ENCODE measurements around the gene BMP4.

The BMP4 gene

GRCh38 chr14:53979747-53980642 is 23.4 kb upstream of the BMP4 start:
- Mint-ChIP-seq H3K36me3 (ENCODE audit: insufficient read depth) (no peaks in the 10 kb centered on the region), H3K27ac (ENCODE audit: low read depth) (no peak overlapping the region), H3K4me3 (no peak overlapping the region), H3K9me3 (peaks cover 5% of the 10 kb centered on the region), H3K27me3 (no peaks in the 10 kb centered on the region), H3K4me1 (no peaks in the 10 kb centered on the region)
- ATAC-seq (replicated peaks; ENCODE audit: extremely low read depth, poor library complexity, severe bottlenecking) (no peak), DNase-seq (ENCODE audit: low spot score in 2 of 2) (no peak)

DNA sequence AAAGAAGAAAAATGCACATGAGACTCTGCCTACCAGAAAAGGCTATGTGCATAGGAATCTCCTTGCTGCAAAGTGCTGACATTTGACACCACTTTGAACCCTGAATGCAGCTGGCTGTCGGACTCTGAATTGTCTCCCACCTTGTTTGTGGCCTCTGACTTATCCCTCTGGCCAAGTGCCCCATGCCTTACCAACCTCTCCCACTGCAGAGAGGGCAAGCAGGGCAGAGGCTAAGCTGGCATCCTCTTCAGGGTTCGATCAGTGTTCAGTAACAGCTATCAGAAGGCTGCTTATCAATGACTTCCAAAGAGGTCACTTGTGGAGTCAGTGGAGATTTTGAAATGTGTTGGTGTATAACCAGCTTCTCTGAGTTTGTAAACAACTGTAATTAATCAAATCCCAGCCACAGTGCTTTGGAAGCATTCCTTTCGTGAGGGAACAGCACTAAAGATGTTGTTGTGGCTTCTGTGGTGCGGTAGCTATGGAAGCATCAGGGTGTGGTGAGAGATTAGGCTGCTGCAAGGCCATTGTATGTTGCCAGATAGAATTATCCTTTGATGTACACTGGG is 22.6 kb upstream of the BMP4 start:
- no peaks in the 10 kb centered on the region for H3K4me1 Mint-ChIP-seq
- no peak overlapping the region for H3K27ac Mint-ChIP-seq (ENCODE audit: low read depth)
- H3K36me3 Mint-ChIP-seq (ENCODE audit: insufficient read depth), result no peaks in the 10 kb centered on the region
- H3K4me3 Mint-ChIP-seq, result no peak overlapping the region
- H3K27me3 Mint-ChIP-seq, result no peaks in the 10 kb centered on the region
- H3K9me3 Mint-ChIP-seq, result no peaks in the 10 kb centered on the region
- no peak for DNase-seq (ENCODE audit: low spot score in 2 of 2)
- ATAC-seq (replicated peaks; ENCODE audit: extremely low read depth, poor library complexity, severe bottlenecking), result no peak

GRCh38 chr14:53978194-53978593 is 21.6 kb upstream of the BMP4 start:
- Mint-ChIP-seq H3K9me3 (no peaks in the 10 kb centered on the region), H3K4me3 (no peak overlapping the region), H3K27me3 (no peaks in the 10 kb centered on the region), H3K36me3 (ENCODE audit: insufficient read depth) (no peaks in the 10 kb centered on the region), H3K27ac (ENCODE audit: low read depth) (no peak overlapping the region), H3K4me1 (no peaks in the 10 kb centered on the region)
- no peak for ATAC-seq (replicated peaks; ENCODE audit: extremely low read depth, poor library complexity, severe bottlenecking)
- no peak for DNase-seq (ENCODE audit: low spot score in 2 of 2)

DNA sequence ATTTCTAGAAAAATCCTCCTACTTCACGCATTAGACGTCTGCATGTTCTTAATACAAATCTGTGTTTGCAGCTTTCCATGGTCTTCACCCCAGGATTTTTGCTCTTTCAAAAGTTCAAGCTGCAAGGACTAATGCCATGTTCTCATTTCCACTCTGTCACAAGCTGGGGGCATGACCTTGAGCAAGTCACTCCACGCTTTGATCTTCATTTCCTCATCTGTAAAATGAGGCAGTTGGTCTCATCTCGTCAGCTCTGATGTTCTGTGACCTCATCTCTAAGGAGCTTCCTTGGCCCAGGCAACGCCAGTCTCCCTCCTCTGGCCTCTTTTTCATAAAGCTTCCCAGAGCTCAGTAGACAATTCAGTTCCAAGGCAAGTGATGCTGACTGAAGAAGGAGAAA is 18.8 kb upstream of the BMP4 start:
- Mint-ChIP-seq H3K4me1 (no peaks in the 10 kb centered on the region), H3K27ac (ENCODE audit: low read depth) (no peak overlapping the region), H3K4me3 (no peak overlapping the region), H3K36me3 (ENCODE audit: insufficient read depth) (no peaks in the 10 kb centered on the region), H3K27me3 (no peaks in the 10 kb centered on the region), H3K9me3 (peaks cover 5% of the 10 kb centered on the region)
- DNase-seq (ENCODE audit: low spot score in 2 of 2) (no peak), ATAC-seq (replicated peaks; ENCODE audit: extremely low read depth, poor library complexity, severe bottlenecking) (no peak)

DNA sequence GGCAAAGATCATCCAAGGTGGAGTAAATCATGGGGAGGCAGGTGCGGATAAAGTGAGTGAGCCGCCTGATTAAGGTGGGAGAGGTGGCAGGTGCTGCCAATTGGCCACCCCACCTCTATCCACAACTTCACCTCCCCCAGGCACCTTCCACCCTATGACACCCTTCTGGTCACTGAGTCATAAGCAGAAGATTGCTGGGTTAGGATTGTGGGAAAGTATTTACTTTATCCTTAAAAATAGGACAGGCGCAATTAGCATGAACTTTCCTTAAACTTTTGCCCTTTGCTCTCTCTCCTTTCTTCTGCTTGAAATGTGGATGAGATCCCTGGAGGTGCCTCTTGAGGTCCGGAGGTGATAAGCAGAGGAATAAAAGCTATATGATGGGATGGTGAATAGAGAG is 14.9 kb upstream of the BMP4 start:
- H3K36me3 Mint-ChIP-seq (ENCODE audit: insufficient read depth), result no peaks in the 10 kb centered on the region
- no peak overlapping the region for H3K4me3 Mint-ChIP-seq
- DNase-seq (ENCODE audit: low spot score in 2 of 2), result no peak

GRCh38 chr14:53969326-53969725 is 12.7 kb upstream of the BMP4 start:
- H3K4me1 Mint-ChIP-seq, result no peaks in the 10 kb centered on the region
- ATAC-seq (replicated peaks; ENCODE audit: extremely low read depth, poor library complexity, severe bottlenecking) (no peak), DNase-seq (ENCODE audit: low spot score in 2 of 2) (no peak)
- no peaks in the 10 kb centered on the region for H3K36me3 Mint-ChIP-seq (ENCODE audit: insufficient read depth)
- H3K9me3 Mint-ChIP-seq, result peaks cover 5% of the 10 kb centered on the region
- H3K27me3 Mint-ChIP-seq, result no peaks in the 10 kb centered on the region
- H3K4me3 Mint-ChIP-seq, result no peak overlapping the region
- no peak overlapping the region for H3K27ac Mint-ChIP-seq (ENCODE audit: low read depth)

More for the DNA sequence above, 14.9 kb upstream of the BMP4 start:
- no peaks in the 10 kb centered on the region for H3K27me3 Mint-ChIP-seq
- no peaks in the 10 kb centered on the region for H3K4me1 Mint-ChIP-seq
- no peak for ATAC-seq (replicated peaks; ENCODE audit: extremely low read depth, poor library complexity, severe bottlenecking)
- H3K27ac Mint-ChIP-seq (ENCODE audit: low read depth), result no peak overlapping the region
- H3K9me3 Mint-ChIP-seq, result peaks cover 5% of the 10 kb centered on the region

GRCh38 chr14:53968726-53969125 is 12.1 kb upstream of the BMP4 start:
- DNase-seq (ENCODE audit: low spot score in 2 of 2) (no peak), ATAC-seq (replicated peaks; ENCODE audit: extremely low read depth, poor library complexity, severe bottlenecking) (no peak)
- H3K36me3 Mint-ChIP-seq (ENCODE audit: insufficient read depth), result no peaks in the 10 kb centered on the region
- no peak overlapping the region for H3K27ac Mint-ChIP-seq (ENCODE audit: low read depth)
- H3K9me3 Mint-ChIP-seq, result peaks cover 5% of the 10 kb centered on the region
- no peaks in the 10 kb centered on the region for H3K4me1 Mint-ChIP-seq
- no peak overlapping the region for H3K4me3 Mint-ChIP-seq
- peaks cover 3% of the 10 kb centered on the region for H3K27me3 Mint-ChIP-seq

DNA sequence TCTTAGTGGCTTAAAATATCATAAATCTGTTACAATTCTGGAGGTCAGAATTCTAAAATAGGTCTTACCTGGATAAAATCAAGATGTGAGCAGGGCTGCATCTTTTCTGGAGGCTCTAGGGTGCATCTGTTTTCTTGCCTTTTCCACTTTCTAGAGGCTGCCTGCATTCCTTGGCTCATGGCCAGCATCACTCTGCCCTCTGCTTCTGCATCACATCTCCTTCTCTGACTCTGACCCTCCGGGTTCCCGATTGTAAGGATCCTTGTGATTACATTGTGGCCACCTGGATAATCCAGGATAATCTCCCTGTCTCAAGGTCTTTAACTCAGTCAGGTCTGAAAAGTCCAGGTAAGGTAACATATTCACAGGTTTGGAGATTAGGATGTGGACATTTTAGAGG is 11.0 kb upstream of the BMP4 start:
- no peak overlapping the region for H3K27ac Mint-ChIP-seq (ENCODE audit: low read depth)
- DNase-seq (ENCODE audit: low spot score in 2 of 2) (no peak), ATAC-seq (replicated peaks; ENCODE audit: extremely low read depth, poor library complexity, severe bottlenecking) (no peak)
- H3K9me3 Mint-ChIP-seq, result peaks cover 4% of the 10 kb centered on the region
- H3K27me3 Mint-ChIP-seq, result peaks cover 15% of the 10 kb centered on the region
- no peaks in the 10 kb centered on the region for H3K4me1 Mint-ChIP-seq
- H3K4me3 Mint-ChIP-seq, result no peak overlapping the region
- no peaks in the 10 kb centered on the region for H3K36me3 Mint-ChIP-seq (ENCODE audit: insufficient read depth)

GRCh38 chr14:53964249-53964648 is 7.6 kb upstream of the BMP4 start:
- Mint-ChIP-seq H3K27ac (ENCODE audit: low read depth) (no peak overlapping the region), H3K27me3 (peaks cover 20% of the 10 kb centered on the region), H3K4me1 (no peaks in the 10 kb centered on the region), H3K4me3 (no peak overlapping the region), H3K9me3 (no peaks in the 10 kb centered on the region), H3K36me3 (ENCODE audit: insufficient read depth) (no peaks in the 10 kb centered on the region)
- no peak for ATAC-seq (replicated peaks; ENCODE audit: extremely low read depth, poor library complexity, severe bottlenecking)
- DNase-seq (ENCODE audit: low spot score in 2 of 2), result no peak

GRCh38 chr14:53963320-53964227 is 6.9 kb upstream of the BMP4 start:
- no peaks in the 10 kb centered on the region for H3K36me3 Mint-ChIP-seq (ENCODE audit: insufficient read depth)
- H3K27me3 Mint-ChIP-seq, result peaks cover 26% of the 10 kb centered on the region
- ATAC-seq (replicated peaks; ENCODE audit: extremely low read depth, poor library complexity, severe bottlenecking) (no peak), DNase-seq (ENCODE audit: low spot score in 2 of 2) (no peak)
- H3K27ac Mint-ChIP-seq (ENCODE audit: low read depth), result no peak overlapping the region
- H3K9me3 Mint-ChIP-seq, result no peaks in the 10 kb centered on the region
- H3K4me3 Mint-ChIP-seq, result no peak overlapping the region
- H3K4me1 Mint-ChIP-seq, result no peaks in the 10 kb centered on the region

DNA sequence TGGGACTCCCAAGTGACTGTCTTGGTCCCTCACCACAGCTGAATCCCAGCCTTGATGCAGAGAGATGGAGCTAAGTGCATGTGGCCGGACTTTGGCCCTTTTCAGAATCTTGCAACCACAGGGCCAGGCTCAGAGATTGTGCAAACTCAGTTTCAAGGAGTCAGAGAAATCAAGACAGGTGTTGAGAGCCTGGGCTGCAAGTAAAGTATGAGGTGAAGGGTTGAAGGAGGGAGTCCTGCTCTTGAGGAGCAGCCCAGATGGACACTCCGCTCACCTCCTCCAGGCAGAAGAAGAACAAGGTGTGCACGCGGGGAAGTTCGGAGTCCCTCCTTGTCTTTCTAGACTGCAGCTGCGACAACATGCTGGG is 6.3 kb upstream of the BMP4 start:
- no peaks in the 10 kb centered on the region for H3K9me3 Mint-ChIP-seq
- DNase-seq (ENCODE audit: low spot score in 2 of 2) (no peak), ATAC-seq (replicated peaks; ENCODE audit: extremely low read depth, poor library complexity, severe bottlenecking) (no peak)
- H3K27ac Mint-ChIP-seq (ENCODE audit: low read depth), result no peak overlapping the region
- no peaks in the 10 kb centered on the region for H3K36me3 Mint-ChIP-seq (ENCODE audit: insufficient read depth)
- no peaks in the 10 kb centered on the region for H3K4me1 Mint-ChIP-seq
- H3K4me3 Mint-ChIP-seq, result no peak overlapping the region
- H3K27me3 Mint-ChIP-seq, result peaks cover 26% of the 10 kb centered on the region

- Mint-ChIP-seq H3K4me1 (no peaks in the 10 kb centered on the region), H3K36me3 (ENCODE audit: insufficient read depth) (no peaks in the 10 kb centered on the region), H3K9me3 (no peaks in the 10 kb centered on the region), H3K27me3 (peaks cover 60% of the 10 kb centered on the region), H3K27ac (ENCODE audit: low read depth) (no peak overlapping the region), H3K4me3 (no peak overlapping the region)
- no peak for ATAC-seq (replicated peaks; ENCODE audit: extremely low read depth, poor library complexity, severe bottlenecking)
- no peak for DNase-seq (ENCODE audit: low spot score in 2 of 2)
Observed at GRCh38 chr14:53958628-53959027, 2.0 kb upstream of the BMP4 start.
